ENCODE results near the gene C13orf46. TPM values are rescaled to one million over a fixed set of nuclear protein-coding genes. Genes with fewer than 3 reads are reported as not detected.
A peak's percentile ranks its signal among the peaks of the same experiment; 100 is the strongest.

C13orf46 gene
- total and polyA plus RNA-seq, 2 donors (not counting 1 experiment from before 2014, with no cell fraction given) = 0.50 to 0.56 TPM

DNA sequence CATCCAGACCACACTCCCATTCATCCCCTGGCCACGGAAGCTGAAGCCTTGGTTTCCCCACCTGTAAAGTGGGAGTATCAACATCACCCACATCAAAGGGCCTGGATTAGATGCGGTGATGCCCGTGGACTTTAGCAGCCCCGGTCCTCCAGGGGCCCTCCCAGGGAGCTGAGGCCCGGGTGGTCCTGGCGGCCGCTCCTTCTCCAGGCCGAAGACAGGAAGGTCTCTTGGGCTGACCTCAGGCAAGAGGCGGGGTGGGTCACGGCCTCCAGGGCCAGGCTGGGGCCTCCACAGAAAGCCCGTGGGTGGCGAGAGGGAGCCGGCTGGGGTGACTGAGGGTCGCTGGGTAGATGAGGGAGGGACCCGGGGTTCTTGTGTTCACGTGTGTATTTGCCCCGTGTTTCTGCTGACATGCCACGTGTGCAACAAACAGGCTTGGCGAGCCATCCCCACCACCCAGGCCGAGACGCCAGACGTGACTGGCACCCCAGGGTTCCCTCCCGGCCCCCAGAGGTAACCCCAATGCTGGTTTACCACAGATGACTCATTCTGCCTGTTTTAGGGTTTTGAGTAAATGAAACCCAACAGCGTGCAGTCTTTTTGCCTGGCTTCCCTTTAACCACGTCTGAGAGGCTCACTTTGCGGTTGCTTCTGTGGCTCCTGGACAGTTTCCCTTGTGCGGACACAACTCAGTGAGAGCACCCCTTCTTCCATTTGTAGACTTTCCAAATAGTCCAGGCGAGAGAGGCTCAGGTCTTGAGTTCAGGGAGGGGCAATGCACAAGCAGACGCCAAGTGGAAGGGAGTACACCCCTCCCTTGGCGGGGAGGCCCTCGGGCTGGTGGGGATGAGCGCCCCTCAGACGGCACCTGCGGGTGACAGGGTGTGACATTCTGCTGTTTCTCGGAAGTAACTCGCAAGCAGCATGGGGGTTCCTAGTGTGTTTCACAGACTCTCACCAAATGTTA, 42.9 kb downstream of the C13orf46 start:
- Histone ChIP-seq H3K4me1 (ENCODE audit: control insufficient read depth, extremely low read depth, insufficient read depth, low read length) (peaks cover 32% of the 10 kb centered on the region), H3K36me3 (ENCODE audit: control insufficient read depth, insufficient read depth, low read length) (no peaks in the 10 kb centered on the region), H3K9ac (ENCODE audit: insufficient read depth, low read length) (no peak overlapping the region), H4K20me1 (ENCODE audit: control insufficient read depth, extremely low read depth, insufficient read depth, low read length) (no peaks in the 10 kb centered on the region), H3K9me3 (ENCODE audit: control insufficient read depth, insufficient read depth, low read depth, low read length) (no peaks in the 10 kb centered on the region), H2AFZ (ENCODE audit: low read length) (no peak overlapping the region), H3K4me2 (ENCODE audit: extremely low read depth, insufficient read depth, low read length) (no peak overlapping the region), H3K27me3 (ENCODE audit: control insufficient read depth, insufficient read depth, low read length) (no peaks in the 10 kb centered on the region), H3K4me3 (replicated peaks in 1 of 4; ENCODE audit: control extremely low read depth in 1 of 4, insufficient read depth in 1 of 4, low read depth in 3 of 4, low read length in 4 of 4) (no peak overlapping the region), H3K79me2 (ENCODE audit: control insufficient read depth, insufficient read depth, low read length) (no peaks in the 10 kb centered on the region), H3K27ac (ENCODE audit: insufficient read depth, low read length) (no peak overlapping the region)
- DNase-seq (ENCODE audit: low read depth in 2 of 2) = no peak
- no peak for TF ChIP-seq EZH2 (IDR thresholded peaks at IDR 0.05; ENCODE audit: low read length, missing control alignments)
- TF ChIP-seq, protein P1, sequence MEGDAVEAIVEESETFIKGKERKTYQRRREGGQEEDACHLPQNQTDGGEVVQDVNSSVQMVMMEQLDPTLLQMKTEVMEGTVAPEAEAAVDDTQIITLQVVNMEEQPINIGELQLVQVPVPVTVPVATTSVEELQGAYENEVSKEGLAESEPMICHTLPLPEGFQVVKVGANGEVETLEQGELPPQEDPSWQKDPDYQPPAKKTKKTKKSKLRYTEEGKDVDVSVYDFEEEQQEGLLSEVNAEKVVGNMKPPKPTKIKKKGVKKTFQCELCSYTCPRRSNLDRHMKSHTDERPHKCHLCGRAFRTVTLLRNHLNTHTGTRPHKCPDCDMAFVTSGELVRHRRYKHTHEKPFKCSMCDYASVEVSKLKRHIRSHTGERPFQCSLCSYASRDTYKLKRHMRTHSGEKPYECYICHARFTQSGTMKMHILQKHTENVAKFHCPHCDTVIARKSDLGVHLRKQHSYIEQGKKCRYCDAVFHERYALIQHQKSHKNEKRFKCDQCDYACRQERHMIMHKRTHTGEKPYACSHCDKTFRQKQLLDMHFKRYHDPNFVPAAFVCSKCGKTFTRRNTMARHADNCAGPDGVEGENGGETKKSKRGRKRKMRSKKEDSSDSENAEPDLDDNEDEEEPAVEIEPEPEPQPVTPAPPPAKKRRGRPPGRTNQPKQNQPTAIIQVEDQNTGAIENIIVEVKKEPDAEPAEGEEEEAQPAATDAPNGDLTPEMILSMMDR (conservative IDR thresholded peaks at IDR 0.05 in 1 of 2, IDR thresholded peaks at IDR 0.05 in 1 of 2; ENCODE audit: low read depth in 1 of 2, low read length in 2 of 2) = no peak

GRCh38 chr13:113929628-113930615, 44.0 kb downstream of the C13orf46 start:
- DNase-seq (ENCODE audit: low read depth in 2 of 2) = no peak
- no peaks in the 10 kb centered on the region for H4K20me1 ChIP-seq (ENCODE audit: control insufficient read depth, extremely low read depth, insufficient read depth, low read length)
- H3K36me3 ChIP-seq (ENCODE audit: control insufficient read depth, insufficient read depth, low read length) = no peaks in the 10 kb centered on the region
- H3K27me3 ChIP-seq (ENCODE audit: control insufficient read depth, insufficient read depth, low read length) = no peaks in the 10 kb centered on the region
- H3K4me1 ChIP-seq (ENCODE audit: control insufficient read depth, extremely low read depth, insufficient read depth, low read length) = peaks cover 32% of the 10 kb centered on the region
- peak overlapping the region; percentile 87 for H3K27ac ChIP-seq (ENCODE audit: insufficient read depth, low read length)
- no peak overlapping the region for H3K4me2 ChIP-seq (ENCODE audit: extremely low read depth, insufficient read depth, low read length)
- H3K4me3 ChIP-seq (replicated peaks in 1 of 4; ENCODE audit: control extremely low read depth in 1 of 4, insufficient read depth in 1 of 4, low read depth in 3 of 4, low read length in 4 of 4) = no peak overlapping the region
- no peaks in the 10 kb centered on the region for H3K9me3 ChIP-seq (ENCODE audit: control insufficient read depth, insufficient read depth, low read depth, low read length)
- H3K9ac ChIP-seq (ENCODE audit: insufficient read depth, low read length) = no peak overlapping the region
- TF ChIP-seq, protein P1 (conservative IDR thresholded peaks at IDR 0.05 in 1 of 2, IDR thresholded peaks at IDR 0.05 in 1 of 2; ENCODE audit: low read depth in 1 of 2, low read length in 2 of 2) = no peak
- TF ChIP-seq EZH2 (IDR thresholded peaks at IDR 0.05; ENCODE audit: low read length, missing control alignments) = no peak
- no peak overlapping the region for H2AFZ ChIP-seq (ENCODE audit: low read length)
- no peaks in the 10 kb centered on the region for H3K79me2 ChIP-seq (ENCODE audit: control insufficient read depth, insufficient read depth, low read length)

Data from fibroblast of lung (primary cell).